HG03039 (cell line): ENCODE measurements around the gene HOXC9.

ENCODE experiments used
- ATAC-seq: cut with Tn5 transposase; IDR thresholded peaks from one replicate; pipeline ENCODE4 v1.9.1; 2021; ENCODE audit warnings: mild to moderate bottlenecking, moderate library complexity; ENCODE audit not compliant: unreplicated experiment

Gene HOXC9

GRCh38 chr12:54000116-54001114 is at the start of gene HOXC9:
Gene HOXC9, plus strand, starts transcription at chr12:54000161. Its CDS starts 28 bp downstream, at chr12:54000189.
- ATAC-seq, result no peak

DNA sequence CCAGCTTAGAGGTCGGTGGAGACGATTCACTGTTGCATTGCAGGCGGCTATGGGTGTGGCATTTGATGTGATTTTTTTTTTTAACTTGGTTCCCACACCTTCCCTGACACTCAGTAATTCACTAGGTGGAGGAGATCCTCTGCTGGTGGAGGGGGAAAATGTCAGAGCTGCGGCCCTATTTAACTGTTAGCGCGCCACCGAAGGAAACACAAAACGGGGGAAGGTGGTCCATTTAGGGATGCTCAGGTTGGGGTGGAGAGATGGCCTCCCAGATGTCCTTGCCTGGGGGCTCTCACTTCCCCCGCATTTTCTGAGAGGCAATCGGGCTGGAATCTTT is 49.6 kb upstream of the HOXC9 start:
- no peak for ATAC-seq

- no peak for ATAC-seq
Measured at GRCh38 chr12:53950789-53951576, 49.0 kb upstream of the HOXC9 start.

DNA sequence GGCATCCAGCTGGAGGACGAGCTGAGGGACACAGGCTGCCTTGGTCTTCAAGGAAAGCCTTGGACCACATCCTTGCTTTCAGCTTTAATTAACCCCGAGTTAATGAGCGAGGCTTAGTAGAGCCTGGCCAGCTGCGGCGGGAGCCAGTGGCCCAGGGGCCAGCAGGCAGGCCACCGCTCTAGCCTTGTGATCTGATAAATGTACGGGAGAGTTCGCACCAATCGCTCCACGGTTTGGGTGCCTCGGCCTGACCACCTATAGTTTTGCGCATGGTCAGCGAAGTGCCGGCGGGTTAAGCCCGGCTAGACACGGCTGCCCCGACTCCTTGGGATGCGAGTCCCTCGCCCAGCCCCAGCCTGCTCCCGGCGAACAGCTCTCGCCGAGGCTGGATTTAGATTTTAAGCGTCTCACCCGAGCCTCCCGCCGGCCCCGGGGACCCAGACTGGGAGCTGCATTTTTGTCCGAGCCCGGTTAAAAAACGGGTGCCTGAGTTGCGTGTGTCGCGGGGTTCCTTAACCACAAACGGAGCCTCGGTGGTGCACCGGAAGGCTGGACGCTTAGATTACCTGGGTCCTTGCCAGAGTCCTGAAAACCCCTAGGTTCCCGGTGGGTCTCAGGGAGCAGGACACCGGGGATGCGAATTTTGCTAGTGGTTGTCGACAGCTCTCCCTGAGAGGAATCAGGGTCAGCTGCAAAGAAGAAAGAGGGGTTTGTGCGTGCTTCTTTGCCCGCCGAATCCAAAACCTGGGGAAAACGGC is 48.2 kb upstream of the HOXC9 start:
- ATAC-seq, result no peak

DNA sequence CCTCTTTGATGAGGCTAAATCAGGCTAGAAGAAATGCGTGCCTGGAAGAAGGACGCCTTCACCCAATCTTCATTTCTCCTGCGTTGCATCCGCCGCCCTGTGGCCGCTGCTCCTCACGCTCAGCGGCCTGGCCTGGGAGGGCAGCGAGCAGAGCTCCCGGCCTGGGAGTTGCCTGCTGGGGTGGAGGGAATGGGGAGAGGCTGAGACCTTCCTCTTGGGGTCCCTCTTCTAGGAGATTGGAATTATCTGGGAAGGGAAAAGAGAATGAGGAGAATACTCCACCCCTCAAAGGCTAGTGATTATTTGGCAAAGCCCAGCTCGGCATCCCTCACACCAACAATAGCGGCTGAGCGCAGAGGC is 47.6 kb upstream of the HOXC9 start:
- ATAC-seq, result no peak

DNA sequence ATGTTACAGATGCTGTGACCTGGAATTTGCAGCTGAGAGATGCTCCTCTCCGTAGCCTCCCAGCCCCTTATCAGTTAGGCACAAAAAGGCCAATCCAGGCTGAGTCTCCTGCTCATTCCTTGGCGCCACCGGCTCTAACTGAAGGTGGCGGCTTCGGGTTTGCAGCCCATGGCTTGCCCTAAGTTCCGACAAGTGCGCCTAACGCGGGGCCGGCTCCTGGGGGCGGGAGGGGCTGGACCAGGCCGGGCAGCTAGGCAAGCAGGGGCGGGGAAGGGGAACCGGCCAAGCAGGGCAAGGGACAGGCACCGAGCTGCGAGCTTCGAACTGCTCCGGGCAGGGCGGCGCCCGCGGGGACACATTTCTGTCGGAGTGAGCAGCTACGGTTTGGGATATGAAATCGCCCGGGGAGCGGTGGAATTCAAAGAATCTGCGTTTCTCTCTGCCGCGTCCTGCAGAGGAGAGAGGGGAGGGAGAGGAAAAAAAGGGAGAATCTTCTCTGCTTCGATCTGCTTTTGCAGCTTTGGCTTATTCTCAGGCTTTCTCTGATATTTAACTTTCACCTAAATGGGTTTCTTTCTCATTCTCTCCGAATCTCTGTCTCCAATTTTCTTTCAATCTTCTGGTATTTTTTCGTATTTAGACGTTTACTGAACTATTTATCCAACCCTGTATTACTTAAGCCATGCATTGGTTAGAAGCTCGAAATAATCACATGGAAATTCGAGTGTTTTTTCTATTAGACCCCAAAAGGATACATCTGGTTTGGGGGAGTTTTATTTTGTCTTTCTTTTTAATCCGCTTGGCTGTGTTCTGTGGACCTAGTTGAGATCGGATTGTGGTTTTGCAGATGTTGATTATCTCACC is 46.9 kb upstream of the HOXC9 start:
- ATAC-seq, result no peak

- no peak for ATAC-seq
Measured at GRCh38 chr12:53953831-53954693, 45.9 kb upstream of the HOXC9 start.

GRCh38 chr12:53954694-53955035 is 45.3 kb upstream of the HOXC9 start, which contains the start of gene HOXC12:
Gene HOXC12, plus strand, starts transcription at chr12:53954903. Its CDS starts 27 bp downstream, at chr12:53954930.
- no peak for ATAC-seq

DNA sequence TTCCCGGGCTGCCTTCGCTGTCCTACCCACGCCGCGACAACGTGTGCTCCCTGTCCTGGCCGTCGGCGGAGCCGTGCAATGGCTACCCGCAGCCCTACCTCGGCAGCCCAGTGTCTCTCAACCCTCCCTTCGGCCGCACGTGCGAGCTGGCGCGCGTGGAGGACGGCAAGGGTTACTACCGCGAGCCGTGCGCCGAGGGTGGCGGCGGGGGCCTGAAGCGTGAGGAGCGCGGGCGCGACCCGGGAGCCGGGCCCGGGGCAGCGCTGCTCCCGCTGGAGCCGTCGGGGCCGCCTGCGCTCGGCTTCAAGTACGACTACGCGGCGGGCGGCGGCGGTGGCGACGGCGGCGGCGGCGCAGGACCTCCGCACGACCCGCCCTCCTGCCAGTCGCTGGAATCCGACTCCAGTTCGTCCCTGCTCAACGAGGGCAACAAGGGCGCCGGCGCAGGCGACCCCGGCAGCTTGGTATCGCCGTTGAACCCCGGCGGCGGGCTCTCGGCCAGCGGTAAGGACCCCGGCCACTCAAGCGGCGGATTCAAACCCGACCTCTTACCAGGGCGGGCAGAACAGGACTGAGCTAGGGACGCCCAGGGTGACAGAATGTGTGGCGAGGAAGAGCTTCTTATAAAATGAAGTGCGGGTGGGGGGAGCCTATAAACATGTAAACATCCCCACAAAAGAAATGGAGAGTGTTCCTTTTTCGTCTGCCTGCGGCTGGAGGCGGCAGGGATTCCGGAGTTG is 44.8 kb upstream of the HOXC9 start:
- ATAC-seq, result no peak

DNA sequence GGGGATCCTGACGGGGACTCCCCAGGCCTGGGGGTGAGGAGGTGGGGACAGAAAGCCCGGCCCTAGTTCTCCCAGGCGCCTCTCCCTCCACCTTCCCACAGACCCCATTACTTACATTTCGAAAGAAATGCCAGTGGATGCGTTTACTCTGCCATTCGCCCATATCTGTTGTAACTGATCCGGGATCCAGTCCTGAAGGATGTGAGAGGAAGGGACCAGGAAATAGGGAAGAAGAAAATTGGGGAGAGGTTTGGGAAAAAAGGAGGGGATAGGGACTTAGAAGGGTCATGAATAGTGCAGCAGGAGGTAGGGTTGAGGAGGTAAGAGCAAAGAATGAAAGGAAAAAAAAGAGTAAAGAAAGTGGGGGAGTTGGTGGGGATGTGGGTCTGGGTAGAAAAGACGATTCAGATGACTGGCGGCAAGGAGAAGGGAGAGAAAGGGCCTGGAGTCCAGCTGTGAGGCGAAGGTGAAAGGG is 44.1 kb upstream of the HOXC9 start:
- ATAC-seq, result no peak

- ATAC-seq, result no peak
Measured at GRCh38 chr12:53956251-53956887, 43.6 kb upstream of the HOXC9 start.

DNA sequence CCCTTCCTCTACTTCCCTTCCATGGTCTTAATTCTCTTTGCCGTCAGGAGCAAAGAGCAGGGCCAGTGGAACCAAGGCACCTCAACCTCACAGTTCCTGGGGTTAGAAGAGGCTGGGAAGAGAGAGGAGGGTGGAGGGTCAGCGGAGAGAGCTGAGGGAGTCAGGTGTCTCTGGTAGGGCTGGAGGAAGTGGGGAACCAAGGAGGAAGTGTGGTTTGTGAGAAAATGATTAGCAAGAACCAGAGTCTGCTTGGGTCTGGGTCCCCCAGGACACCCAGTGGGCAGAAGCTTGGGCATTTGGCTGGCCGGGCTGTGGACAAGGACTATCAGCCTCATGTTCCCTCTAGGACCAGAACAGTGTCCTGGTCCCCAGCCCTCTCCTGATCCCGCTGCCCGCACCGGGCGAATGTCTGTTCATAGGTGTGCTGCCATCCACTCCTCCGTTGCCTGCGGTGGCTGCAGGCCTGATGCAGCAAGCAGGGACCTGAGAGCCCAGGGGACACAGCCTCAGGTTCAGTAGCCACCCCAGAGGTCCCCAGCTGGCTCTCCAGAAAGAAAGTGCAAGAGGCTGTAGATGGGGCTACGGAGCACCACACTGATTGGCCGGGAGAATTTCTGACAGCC is 42.9 kb upstream of the HOXC9 start:
- no peak for ATAC-seq

GRCh38 chr12:53958128-53958527 is 41.8 kb upstream of the HOXC9 start:
- ATAC-seq, result no peak

DNA sequence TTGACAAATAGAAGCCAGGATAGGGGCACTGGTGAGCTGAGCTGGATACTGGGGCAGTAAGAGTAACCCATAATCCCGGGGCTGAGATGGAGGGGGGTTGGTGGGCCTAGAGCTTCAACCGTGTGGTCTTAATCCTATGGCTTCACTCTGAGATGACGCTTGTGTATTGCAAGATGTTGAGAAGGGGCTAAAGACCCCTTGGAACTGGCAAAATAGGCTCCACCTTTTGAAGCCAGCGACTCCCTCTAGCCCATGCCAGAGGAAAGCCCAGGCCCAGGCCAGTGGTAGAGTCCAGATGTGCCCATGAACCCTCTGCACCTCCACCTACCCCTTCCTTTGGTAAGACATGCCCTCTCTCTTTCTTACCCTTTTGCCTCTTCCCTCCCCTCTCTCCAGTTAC is 40.6 kb upstream of the HOXC9 start:
- ATAC-seq, result no peak

DNA sequence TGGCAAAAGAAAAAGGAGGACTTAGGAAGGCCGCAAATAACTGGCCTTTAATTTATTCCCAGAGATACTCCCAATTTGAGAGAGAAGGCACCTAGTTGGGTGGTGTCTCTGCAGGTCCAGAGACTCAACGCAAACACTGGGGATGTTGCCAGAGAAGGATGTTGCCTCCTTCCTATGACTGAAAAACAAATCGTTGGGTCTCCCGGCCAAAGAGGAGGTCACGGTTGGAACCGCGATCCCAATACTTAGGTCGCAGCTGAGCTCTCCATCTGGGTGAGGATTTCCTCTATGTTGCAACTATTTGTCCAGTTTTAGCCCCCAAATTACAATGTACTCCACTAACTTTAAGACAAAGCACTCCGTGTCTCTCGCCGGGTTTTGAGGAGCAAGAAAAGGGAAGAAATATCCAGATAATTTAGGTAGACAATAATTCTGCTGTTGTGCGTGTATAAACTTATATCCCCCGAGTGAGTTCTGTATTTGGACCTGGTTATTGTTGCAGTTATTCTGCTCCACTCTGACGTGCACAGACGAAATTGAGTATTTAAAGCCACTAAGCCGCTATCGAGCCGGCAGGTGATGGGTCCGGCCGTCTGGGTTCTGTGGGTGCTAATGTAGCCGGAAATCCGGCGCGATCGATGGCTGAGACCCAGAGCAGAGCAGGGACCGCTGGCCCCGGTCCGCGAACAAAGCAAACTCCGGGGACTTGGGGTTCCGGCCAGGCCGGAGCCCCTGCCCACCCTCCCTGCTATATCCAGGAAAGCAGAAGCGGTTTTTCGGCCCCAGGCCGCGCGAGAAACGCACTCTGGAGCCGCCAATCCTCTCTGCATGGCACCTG is 39.6 kb upstream of the HOXC9 start:
- no peak for ATAC-seq

DNA sequence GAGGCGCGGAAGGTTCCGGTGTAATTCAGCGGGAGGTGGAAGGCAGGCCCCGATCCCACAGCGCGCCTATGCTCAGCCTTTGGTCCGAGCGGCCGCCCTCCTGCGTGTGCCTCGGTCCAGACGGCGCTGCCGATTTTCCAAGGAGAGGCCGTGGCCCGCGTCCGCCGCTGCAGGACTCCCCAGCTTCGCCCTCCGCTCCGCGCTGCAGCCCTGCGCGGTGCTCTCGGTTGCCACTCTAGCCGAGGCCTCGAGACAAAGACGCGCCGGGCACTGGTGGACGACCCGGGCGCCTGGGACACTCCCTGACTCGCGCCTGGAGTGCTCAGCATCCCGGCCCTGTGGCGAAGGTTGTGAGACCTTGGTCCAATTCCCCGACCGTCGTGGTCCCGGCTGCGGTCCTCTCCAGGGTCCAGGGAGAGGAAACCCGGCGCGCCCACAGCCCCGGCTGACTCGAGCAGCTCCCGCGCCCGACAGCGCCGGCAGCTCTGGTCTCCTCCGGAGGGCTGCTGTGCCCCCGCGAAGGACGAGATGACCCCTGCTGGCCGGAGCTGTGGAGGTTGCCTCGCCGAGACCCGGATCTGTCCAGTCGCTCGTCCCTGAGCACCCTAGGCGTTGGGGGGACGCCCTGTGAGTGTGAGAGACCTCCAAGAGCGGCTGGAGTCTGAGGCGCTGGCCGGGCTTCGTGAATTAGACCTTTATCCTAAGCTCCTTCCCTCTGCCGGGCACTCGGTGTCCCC is 38.8 kb upstream of the HOXC9 start:
- no peak for ATAC-seq
